SU-DHL-6 (cell line): ENCODE data around the gene RAD51B.

Experiments used
- H2AFZ ChIP-seq: fragments of 200-600 bp; sonication (generic); 2 replicates; pipeline ENCODE4 v1.6.1; 2014; ENCODE audit warnings: low read depth, mild to moderate bottlenecking, moderate library complexity, mixed read lengths, antibody characterized with exemption, low read length; ENCODE audit not compliant: severe bottlenecking
- H3F3A ChIP-seq: fragments of 200-600 bp; shearing (Covaris generic); 2 replicates; pipeline ENCODE4 v1.6.0; 2016; ENCODE audit warnings: antibody characterized with exemption, mild to moderate bottlenecking; ENCODE audit not compliant: insufficient read depth
- H3K27ac ChIP-seq: fragments of 200-600 bp; sonication (generic); 2 replicates; pipeline ENCODE4 v1.5.1; 2016; ENCODE audit warnings: low read depth, mild to moderate bottlenecking, low read length, moderate library complexity, mixed read lengths
- H3K27me3 ChIP-seq: fragments of 200-600 bp; sonication (generic), shearing (Covaris generic); 2 replicates; pipeline ENCODE4 v1.6.0; 2014; ENCODE audit warnings: mild to moderate bottlenecking, low read length
- H3K36me3 ChIP-seq: fragments of 200-600 bp; sonication (generic); 2 replicates; pipeline ENCODE4 v1.6.1; 2014; ENCODE audit warnings: mild to moderate bottlenecking, low read length, mixed read lengths
- H3K4me2 ChIP-seq: fragments of 300-600, 200-600 bp; shearing (Covaris generic), sonication (generic); 2 replicates; pipeline ENCODE4 v1.6.0; 2014; ENCODE audit warnings: low read length, low read depth, mild to moderate bottlenecking; ENCODE audit not compliant: poor library complexity, severe bottlenecking
- H3K4me3 ChIP-seq: fragments of 200-600 bp; sonication (generic); 2 replicates; pipeline ENCODE4 v1.5.1; 2014; ENCODE audit warnings: antibody characterized with exemption, low read length, mild to moderate bottlenecking, mixed read lengths; ENCODE audit not compliant: insufficient read depth, poor library complexity, severe bottlenecking
- H3K79me2 ChIP-seq: fragments of 200-600 bp; sonication (generic); 2 replicates; pipeline ENCODE4 v1.6.1; 2014; ENCODE audit warnings: mild to moderate bottlenecking, low read length, moderate library complexity; ENCODE audit not compliant: insufficient read depth
- H3K9ac ChIP-seq: fragments of 200-600 bp; sonication (generic); 2 replicates; pipeline ENCODE4 v1.7.0; 2014; ENCODE audit warnings: mild to moderate bottlenecking, low read length
- H3K9me2 ChIP-seq: fragments of 200-600 bp; sonication (generic); replicated peaks from 2 replicates; pipeline ENCODE4 v1.6.1; 2014; ENCODE audit warnings: low read length; ENCODE audit not compliant: insufficient read depth
- H3K9me3 ChIP-seq: fragments of 200-600 bp; sonication (generic); 2 replicates; pipeline ENCODE4 v1.6.1; 2014; ENCODE audit warnings: low read length, mixed read lengths; ENCODE audit not compliant: insufficient read depth
- H4K20me1 ChIP-seq: fragments of 200-600 bp; sonication (generic); 2 replicates; pipeline ENCODE4 v1.6.1; 2014; ENCODE audit warnings: low read depth, mild to moderate bottlenecking, antibody characterized with exemption, low read length, moderate library complexity, mixed read lengths
- EZH2phosphoT487 ChIP-seq: fragments of 200-600 bp; sonication (generic), shearing (Covaris generic); conservative IDR thresholded peaks from 2 replicates; pipeline ENCODE4 v1.6.1; 2018; ENCODE audit warnings: mild to moderate bottlenecking, antibody characterized with exemption, low read length, moderate library complexity, mixed read lengths
- TF ChIP-seq, protein P1 (sequence below): fragments of 200-600 bp; sonication (generic); IDR thresholded peaks from one replicate; pipeline ENCODE4 v1.5.1; 2017; ENCODE audit warnings: antibody characterized with exemption, mild to moderate bottlenecking, low read length, moderate library complexity; ENCODE audit not compliant: insufficient read depth, poor library complexity, severe bottlenecking

The RAD51B gene

DNA sequence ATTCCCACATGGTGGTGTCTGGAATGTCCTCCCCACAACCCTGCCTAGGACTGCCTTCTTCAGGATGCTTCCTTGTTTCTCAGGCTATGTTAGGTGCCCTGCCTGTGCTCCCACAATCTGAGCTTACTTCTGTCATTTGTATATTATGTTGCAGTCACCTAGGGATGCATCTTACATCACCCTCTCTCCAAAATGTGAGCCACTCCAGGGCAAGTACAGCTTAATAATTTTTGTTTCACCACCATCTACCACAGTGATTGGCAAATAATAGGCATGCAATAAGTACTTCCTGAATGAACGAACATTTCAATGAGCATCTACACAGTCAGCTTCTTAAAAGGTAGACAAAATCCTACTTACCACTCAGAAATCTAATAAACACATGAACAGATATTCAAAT, 40.8 kb upstream of the RAD51B start:
- H4K20me1 ChIP-seq: no peaks in the 10 kb centered on the region
- no peak overlapping the region for H3K4me3 ChIP-seq
- TF ChIP-seq, protein P1, sequence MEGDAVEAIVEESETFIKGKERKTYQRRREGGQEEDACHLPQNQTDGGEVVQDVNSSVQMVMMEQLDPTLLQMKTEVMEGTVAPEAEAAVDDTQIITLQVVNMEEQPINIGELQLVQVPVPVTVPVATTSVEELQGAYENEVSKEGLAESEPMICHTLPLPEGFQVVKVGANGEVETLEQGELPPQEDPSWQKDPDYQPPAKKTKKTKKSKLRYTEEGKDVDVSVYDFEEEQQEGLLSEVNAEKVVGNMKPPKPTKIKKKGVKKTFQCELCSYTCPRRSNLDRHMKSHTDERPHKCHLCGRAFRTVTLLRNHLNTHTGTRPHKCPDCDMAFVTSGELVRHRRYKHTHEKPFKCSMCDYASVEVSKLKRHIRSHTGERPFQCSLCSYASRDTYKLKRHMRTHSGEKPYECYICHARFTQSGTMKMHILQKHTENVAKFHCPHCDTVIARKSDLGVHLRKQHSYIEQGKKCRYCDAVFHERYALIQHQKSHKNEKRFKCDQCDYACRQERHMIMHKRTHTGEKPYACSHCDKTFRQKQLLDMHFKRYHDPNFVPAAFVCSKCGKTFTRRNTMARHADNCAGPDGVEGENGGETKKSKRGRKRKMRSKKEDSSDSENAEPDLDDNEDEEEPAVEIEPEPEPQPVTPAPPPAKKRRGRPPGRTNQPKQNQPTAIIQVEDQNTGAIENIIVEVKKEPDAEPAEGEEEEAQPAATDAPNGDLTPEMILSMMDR: no peak
- no peak for TF ChIP-seq EZH2phosphoT487
- H3K4me2 ChIP-seq: no peak overlapping the region
- H3K79me2 ChIP-seq: no peaks in the 10 kb centered on the region
- H3K36me3 ChIP-seq: peaks cover 7% of the 10 kb centered on the region; the same call in 1 of the 2 replicates
- no peak overlapping the region for H2AFZ ChIP-seq
- H3K9me2 ChIP-seq: no peaks in the 10 kb centered on the region
- no peak overlapping the region for H3K9ac ChIP-seq
- no peaks in the 10 kb centered on the region for H3K9me3 ChIP-seq
- no peaks in the 10 kb centered on the region for H3F3A ChIP-seq
- H3K27ac ChIP-seq: no peak overlapping the region
- no peaks in the 10 kb centered on the region for H3K27me3 ChIP-seq

DNA sequence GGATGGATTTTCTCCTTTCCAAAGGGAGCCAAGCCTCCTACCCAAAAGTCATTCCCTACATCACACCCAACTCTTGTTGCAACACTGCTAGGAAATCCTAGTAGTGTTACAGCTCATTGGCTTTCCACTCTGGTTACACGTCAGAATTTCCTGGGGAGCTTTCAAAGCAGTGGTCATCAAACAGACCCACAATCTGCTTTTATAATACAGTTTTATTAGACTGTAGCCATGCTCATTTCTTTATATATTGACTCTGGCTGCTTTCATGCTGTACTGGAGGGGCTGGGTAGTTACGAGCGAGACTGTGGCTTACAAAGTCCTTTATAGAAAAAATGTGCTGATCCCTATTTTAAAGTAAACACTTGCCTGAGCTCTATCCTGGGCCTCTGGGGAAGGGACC, 37.5 kb upstream of the RAD51B start:
- no peak overlapping the region for H2AFZ ChIP-seq

DNA sequence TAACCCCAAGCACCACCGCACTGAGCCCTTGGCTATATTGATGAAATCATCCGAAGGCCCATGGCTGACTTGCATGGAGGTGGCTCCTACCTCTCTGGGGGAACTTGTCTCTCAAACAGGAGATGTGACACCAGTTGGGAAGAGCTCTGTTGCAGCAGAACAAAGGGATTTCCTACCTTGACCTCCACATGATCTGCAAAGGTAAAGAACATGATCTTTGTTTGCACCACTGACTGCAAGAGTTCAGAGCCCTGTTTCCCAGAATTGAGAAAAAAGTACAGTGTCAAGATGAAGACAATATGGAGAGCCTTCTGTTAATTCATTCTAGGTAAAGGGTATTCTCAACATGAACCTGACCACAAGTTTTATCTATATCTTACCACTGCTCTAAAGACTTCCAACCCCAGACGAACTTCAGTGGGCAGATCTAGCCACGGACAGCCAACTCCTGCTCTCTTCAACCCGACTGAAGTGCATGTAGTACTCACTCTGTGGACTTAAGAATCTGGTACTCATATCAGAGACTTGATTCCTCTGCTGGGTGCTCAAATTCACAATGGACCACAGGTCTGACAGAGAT, 35.2 kb upstream of the RAD51B start:
- Histone ChIP-seq H3K27ac (no peak overlapping the region), H3F3A (no peaks in the 10 kb centered on the region), H3K4me3 (no peak overlapping the region), H3K27me3 (no peaks in the 10 kb centered on the region), H3K9ac (no peak overlapping the region), H4K20me1 (no peaks in the 10 kb centered on the region), H3K36me3 (peaks cover under 1% of the 10 kb centered on the region; the same call in 1 of the 2 replicates), H3K79me2 (no peaks in the 10 kb centered on the region), H3K9me2 (no peaks in the 10 kb centered on the region), H3K4me2 (no peak overlapping the region), H3K9me3 (no peaks in the 10 kb centered on the region), H2AFZ (no peak overlapping the region)
- no peak for TF ChIP-seq EZH2phosphoT487
- TF ChIP-seq, protein P1: no peak

More for the DNA sequence above, 37.5 kb upstream of the RAD51B start:
- Histone ChIP-seq H3K79me2 (no peaks in the 10 kb centered on the region), H3K27me3 (no peaks in the 10 kb centered on the region), H3K27ac (no peak overlapping the region), H3K9ac (no peak overlapping the region), H3K4me3 (no peak overlapping the region), H3F3A (no peaks in the 10 kb centered on the region), H4K20me1 (no peaks in the 10 kb centered on the region), H3K4me2 (no peak overlapping the region), H3K9me3 (no peaks in the 10 kb centered on the region), H3K36me3 (peaks cover 3% of the 10 kb centered on the region; the same call in 1 of the 2 replicates), H3K9me2 (no peaks in the 10 kb centered on the region)
- TF ChIP-seq EZH2phosphoT487: no peak
- TF ChIP-seq, protein P1: no peak
